Hepatocyte (in vitro differentiated cells): Measurements from ENCODE around the gene AKR7A3.

Experiments
- EZH2 ChIP-seq: fragments of 200-600 bp; sonication (generic); IDR thresholded peaks from 2 replicates; pipeline ENCODE4 v1.6.1; 2016; ENCODE audit warnings: antibody characterized with exemption, mild to moderate bottlenecking, borderline replicate concordance
- EZH2phosphoT487 ChIP-seq: fragments of 200-600 bp; sonication (generic); IDR thresholded peaks from one replicate; pipeline ENCODE4 v1.6.1; 2018; ENCODE audit warnings: antibody characterized with exemption, mild to moderate bottlenecking, low read depth, moderate library complexity; ENCODE audit not compliant: unreplicated experiment, severe bottlenecking
- TF ChIP-seq, protein P1 (sequence below): fragments of 200-600 bp; sonication (generic); IDR thresholded peaks from 2 replicates; pipeline ENCODE4 v1.5.1; 2016; ENCODE audit warnings: antibody characterized with exemption, mild to moderate bottlenecking; ENCODE audit not compliant: poor library complexity

DNA sequence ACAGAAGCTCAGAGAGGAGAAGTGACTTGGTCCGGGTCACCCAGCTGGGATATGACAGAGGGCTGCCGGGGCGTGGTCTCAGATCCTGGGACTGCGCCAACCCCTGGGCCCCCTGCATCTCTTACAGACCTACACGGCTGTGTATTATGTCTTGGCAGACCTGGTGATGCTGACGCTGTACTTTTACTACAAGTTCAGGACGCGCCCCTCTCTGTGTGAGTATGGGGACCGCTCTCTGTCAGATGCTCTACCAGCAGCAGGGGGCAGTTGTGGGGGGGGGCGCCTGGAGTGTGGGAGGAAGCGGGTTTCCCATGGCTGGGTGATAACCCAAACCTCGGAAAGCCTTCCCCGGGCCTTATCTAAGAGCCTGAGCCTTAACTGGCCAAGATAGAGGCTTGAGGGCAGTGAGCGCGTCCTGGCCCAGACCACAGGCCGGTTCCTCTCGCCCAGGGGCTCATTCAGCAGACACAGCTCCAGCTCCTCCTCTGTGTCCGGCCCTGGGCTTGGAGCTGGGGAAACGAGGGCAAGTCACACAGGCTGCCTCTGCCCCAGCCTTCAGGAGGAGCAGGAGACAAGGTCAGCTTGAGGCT, 36.9 kb upstream of the AKR7A3 start:
- TF ChIP-seq, protein P1, sequence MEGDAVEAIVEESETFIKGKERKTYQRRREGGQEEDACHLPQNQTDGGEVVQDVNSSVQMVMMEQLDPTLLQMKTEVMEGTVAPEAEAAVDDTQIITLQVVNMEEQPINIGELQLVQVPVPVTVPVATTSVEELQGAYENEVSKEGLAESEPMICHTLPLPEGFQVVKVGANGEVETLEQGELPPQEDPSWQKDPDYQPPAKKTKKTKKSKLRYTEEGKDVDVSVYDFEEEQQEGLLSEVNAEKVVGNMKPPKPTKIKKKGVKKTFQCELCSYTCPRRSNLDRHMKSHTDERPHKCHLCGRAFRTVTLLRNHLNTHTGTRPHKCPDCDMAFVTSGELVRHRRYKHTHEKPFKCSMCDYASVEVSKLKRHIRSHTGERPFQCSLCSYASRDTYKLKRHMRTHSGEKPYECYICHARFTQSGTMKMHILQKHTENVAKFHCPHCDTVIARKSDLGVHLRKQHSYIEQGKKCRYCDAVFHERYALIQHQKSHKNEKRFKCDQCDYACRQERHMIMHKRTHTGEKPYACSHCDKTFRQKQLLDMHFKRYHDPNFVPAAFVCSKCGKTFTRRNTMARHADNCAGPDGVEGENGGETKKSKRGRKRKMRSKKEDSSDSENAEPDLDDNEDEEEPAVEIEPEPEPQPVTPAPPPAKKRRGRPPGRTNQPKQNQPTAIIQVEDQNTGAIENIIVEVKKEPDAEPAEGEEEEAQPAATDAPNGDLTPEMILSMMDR = no peak
- TF ChIP-seq EZH2 = no peak
- no peak for TF ChIP-seq EZH2phosphoT487
